ENCODE data around the gene SLCO4A1. TPM values are rescaled to one million over a fixed set of nuclear protein-coding genes. Genes with fewer than 3 reads are reported as not detected.

SLCO4A1 gene
- total RNA-seq, 2 donors from 2014 or later = 39.3 to 44.4 TPM

GRCh38 chr20:62692801-62693523, 50.7 kb downstream of the SLCO4A1 start:
- Mint-ChIP-seq H3K36me3 (no peaks in the 10 kb centered on the region), H3K27ac (no peak overlapping the region), H3K9me3 (no peaks in the 10 kb centered on the region)
- DNase-seq (ENCODE audit: low spot score in 2 of 2) (no peak), ATAC-seq (no peak)

GRCh38 chr20:62693524-62693922, 51.2 kb downstream of the SLCO4A1 start:
- ATAC-seq (no peak), DNase-seq (ENCODE audit: low spot score in 2 of 2) (no peak)
- no peaks in the 10 kb centered on the region for H3K9me3 Mint-ChIP-seq
- H3K27ac Mint-ChIP-seq = no peak overlapping the region
- H3K36me3 Mint-ChIP-seq = no peaks in the 10 kb centered on the region

- H3K27ac Mint-ChIP-seq = no peak overlapping the region
- H3K9me3 Mint-ChIP-seq = no peaks in the 10 kb centered on the region
- DNase-seq (ENCODE audit: low spot score in 2 of 2) (no peak), ATAC-seq (no peak)
- H3K36me3 Mint-ChIP-seq = no peaks in the 10 kb centered on the region
Measured at GRCh38 chr20:62694106-62694505, 51.8 kb downstream of the SLCO4A1 start.

GRCh38 chr20:62694868-62695267, 52.6 kb downstream of the SLCO4A1 start:
- ATAC-seq (no peak), DNase-seq (ENCODE audit: low spot score in 2 of 2) (no peak)
- H3K36me3 Mint-ChIP-seq = no peaks in the 10 kb centered on the region
- H3K27ac Mint-ChIP-seq = no peak overlapping the region
- no peaks in the 10 kb centered on the region for H3K9me3 Mint-ChIP-seq

- DNase-seq (ENCODE audit: low spot score in 2 of 2) = no peak
- no peak overlapping the region for H3K27ac Mint-ChIP-seq
- no peaks in the 10 kb centered on the region for H3K9me3 Mint-ChIP-seq
- no peaks in the 10 kb centered on the region for H3K36me3 Mint-ChIP-seq
- ATAC-seq = no peak
Measured at GRCh38 chr20:62695448-62696414, 53.4 kb downstream of the SLCO4A1 start.

GRCh38 chr20:62696434-62696957, 54.2 kb downstream of the SLCO4A1 start:
- DNase-seq (ENCODE audit: low spot score in 2 of 2) (no peak), ATAC-seq (no peak)
- H3K9me3 Mint-ChIP-seq = no peaks in the 10 kb centered on the region
- no peaks in the 10 kb centered on the region for H3K36me3 Mint-ChIP-seq
- H3K27ac Mint-ChIP-seq = no peak overlapping the region

- ATAC-seq (no peak), DNase-seq (ENCODE audit: low spot score in 2 of 2) (no peak)
- H3K9me3 Mint-ChIP-seq = no peaks in the 10 kb centered on the region
- no peak overlapping the region for H3K27ac Mint-ChIP-seq
- H3K36me3 Mint-ChIP-seq = no peaks in the 10 kb centered on the region
Measured at GRCh38 chr20:62696989-62697388, 54.7 kb downstream of the SLCO4A1 start.

- DNase-seq (ENCODE audit: low spot score in 2 of 2) = no peak
- H3K27ac Mint-ChIP-seq = no peak overlapping the region
- H3K36me3 Mint-ChIP-seq = no peaks in the 10 kb centered on the region
- H3K9me3 Mint-ChIP-seq = no peaks in the 10 kb centered on the region
- no peak for ATAC-seq
Measured at GRCh38 chr20:62697468-62697912, 55.2 kb downstream of the SLCO4A1 start.

- ATAC-seq (no peak), DNase-seq (ENCODE audit: low spot score in 2 of 2) (no peak)
- Mint-ChIP-seq H3K27ac (no peak overlapping the region), H3K36me3 (no peaks in the 10 kb centered on the region), H3K9me3 (no peaks in the 10 kb centered on the region)
Measured at GRCh38 chr20:62698231-62698630, 55.9 kb downstream of the SLCO4A1 start.

- H3K9me3 Mint-ChIP-seq = no peaks in the 10 kb centered on the region
- H3K27ac Mint-ChIP-seq = no peak overlapping the region
- DNase-seq (ENCODE audit: low spot score in 2 of 2) (no peak), ATAC-seq (no peak)
- H3K36me3 Mint-ChIP-seq = no peaks in the 10 kb centered on the region
Measured at GRCh38 chr20:62699296-62699695, 57.0 kb downstream of the SLCO4A1 start.

GRCh38 chr20:62699741-62700140, 57.4 kb downstream of the SLCO4A1 start:
- H3K9me3 Mint-ChIP-seq = no peaks in the 10 kb centered on the region
- no peak overlapping the region for H3K27ac Mint-ChIP-seq
- no peaks in the 10 kb centered on the region for H3K36me3 Mint-ChIP-seq
- no peak for ATAC-seq
- DNase-seq (ENCODE audit: low spot score in 2 of 2) = no peak

- ATAC-seq (no peak), DNase-seq (ENCODE audit: low spot score in 2 of 2) (no peak)
- H3K27ac Mint-ChIP-seq = no peak overlapping the region
- no peaks in the 10 kb centered on the region for H3K36me3 Mint-ChIP-seq
- H3K9me3 Mint-ChIP-seq = no peaks in the 10 kb centered on the region
Measured at GRCh38 chr20:62700261-62700930, 58.1 kb downstream of the SLCO4A1 start.

- DNase-seq (ENCODE audit: low spot score in 2 of 2) (no peak), ATAC-seq (no peak)
- Mint-ChIP-seq H3K36me3 (no peaks in the 10 kb centered on the region), H3K27ac (no peak overlapping the region), H3K9me3 (no peaks in the 10 kb centered on the region)
Measured at GRCh38 chr20:62701161-62702012, 59.1 kb downstream of the SLCO4A1 start.

- ATAC-seq (no peak), DNase-seq (ENCODE audit: low spot score in 2 of 2) (no peak)
- H3K36me3 Mint-ChIP-seq = no peaks in the 10 kb centered on the region
- no peaks in the 10 kb centered on the region for H3K9me3 Mint-ChIP-seq
- no peak overlapping the region for H3K27ac Mint-ChIP-seq
Measured at GRCh38 chr20:62702013-62702300, 59.7 kb downstream of the SLCO4A1 start.

- DNase-seq (ENCODE audit: low spot score in 2 of 2) (no peak), ATAC-seq (peak; percentile 53 to 97)
- no peaks in the 10 kb centered on the region for H3K36me3 Mint-ChIP-seq
- H3K27ac Mint-ChIP-seq = peak overlapping the region in 1 of 2 donors; percentile 21
- no peaks in the 10 kb centered on the region for H3K9me3 Mint-ChIP-seq
Measured at GRCh38 chr20:62702895-62703852, 60.9 kb downstream of the SLCO4A1 start.

All from activated naive CD4-positive, alpha-beta T cell treated with anti-CD3 and anti-CD28 coated beads, Interleukin-2, amount 50 U/mL, for 72 hours (primary cell).